Measurements from ENCODE around the gene OOSP2.

- no peak for TF ChIP-seq POLR2A (IDR thresholded peaks at IDR 0.05; ENCODE audit: low read depth, low read length)
- TF ChIP-seq TAF1 (IDR thresholded peaks at IDR 0.05; ENCODE audit: low read depth, low read length), result no peak
- TF ChIP-seq POLR2AphosphoS5 (IDR thresholded peaks at IDR 0.05; ENCODE audit: low read depth, low read length), result no peak
These were observed at the start of gene OOSP2 for GRCh38 chr11:60040109-60040508.

Measured in GM12891 (cell line).